GM19438 (cell line): Measurements from ENCODE around the gene ESRP2.

Source experiments
- ATAC-seq: cut with Tn5 transposase; IDR thresholded peaks from one replicate; pipeline ENCODE4 v1.9.1; 2021; ENCODE audit warnings: low read depth; ENCODE audit not compliant: unreplicated experiment

Gene ESRP2

DNA sequence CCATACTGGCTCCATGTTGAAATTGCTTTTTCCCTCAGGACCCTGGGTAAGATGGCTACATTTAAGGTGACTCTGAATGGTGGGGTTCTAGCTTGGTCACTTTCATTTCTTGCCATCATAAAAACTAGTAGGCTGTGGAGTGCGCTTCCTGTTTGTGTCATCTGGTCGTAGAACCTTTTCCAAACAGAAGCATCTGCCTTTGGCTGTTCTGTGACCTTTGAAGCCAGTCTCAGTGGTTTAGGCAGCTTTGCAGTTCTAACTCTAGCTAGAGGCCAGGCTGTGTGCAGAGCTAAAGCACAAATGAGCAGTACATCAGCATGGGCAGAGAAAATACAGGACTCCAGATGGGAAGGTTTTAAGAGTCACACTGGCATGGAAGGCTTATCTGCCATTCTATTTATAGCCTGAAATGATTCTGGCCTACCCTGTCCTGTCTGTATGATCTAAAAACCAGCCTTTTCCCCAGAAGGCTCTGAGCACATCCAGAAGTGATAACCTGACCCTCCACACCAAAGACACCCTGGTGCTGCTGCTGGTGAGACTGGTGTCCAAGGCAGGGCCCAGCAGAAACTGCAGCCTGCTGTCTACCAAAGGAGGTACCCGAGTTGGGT lies 8.6 kb downstream of the ESRP2 start:
- ATAC-seq: no peak

DNA sequence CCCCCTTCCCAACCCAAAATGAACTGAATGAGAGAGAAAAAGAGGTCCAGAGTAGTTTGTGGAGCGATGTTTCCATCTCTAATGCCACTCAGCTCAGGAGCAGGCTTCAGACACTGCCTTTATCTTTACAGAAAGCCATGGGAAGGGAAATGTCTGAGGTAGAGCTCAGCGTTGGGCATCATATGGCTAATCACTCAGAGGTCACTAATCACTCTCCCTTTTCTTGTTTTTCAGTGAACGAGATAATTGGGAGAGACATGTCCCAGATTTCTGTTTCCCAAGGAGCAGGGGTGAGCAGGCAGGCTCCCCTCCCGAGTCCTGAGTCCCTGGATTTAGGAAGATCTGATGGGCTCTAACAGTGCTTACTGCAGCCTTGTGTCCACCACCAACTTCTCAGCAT lies 9.8 kb downstream of the ESRP2 start:
- ATAC-seq: no peak

- ATAC-seq: no peak
These were observed 12.9 kb downstream of the ESRP2 start for GRCh38 chr16:68223072-68223471.

GRCh38 chr16:68219725-68220351 lies 16.1 kb downstream of the ESRP2 start:
- ATAC-seq: no peak

- ATAC-seq: no peak
These were observed 18.4 kb downstream of the ESRP2 start for GRCh38 chr16:68217506-68217905.

DNA sequence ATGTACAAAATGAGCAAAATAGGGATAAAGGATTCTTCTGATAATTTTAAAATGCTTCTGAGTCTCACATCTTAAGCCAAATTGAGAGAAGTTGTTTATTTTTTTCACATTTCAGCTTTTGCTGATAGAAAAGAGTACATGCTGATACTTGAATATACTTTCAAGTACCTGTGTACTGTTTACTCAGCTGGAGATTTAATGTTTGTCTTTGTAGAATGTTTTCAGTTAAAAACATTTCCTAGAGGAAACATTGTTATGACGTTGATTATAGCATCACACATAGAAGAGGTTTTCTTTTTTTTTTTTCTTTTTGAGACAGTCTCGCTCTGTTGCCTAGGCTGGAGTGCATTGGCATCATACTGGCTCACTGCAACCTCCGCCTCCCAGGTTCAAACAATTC lies 19.7 kb downstream of the ESRP2 start:
- no peak for ATAC-seq

DNA sequence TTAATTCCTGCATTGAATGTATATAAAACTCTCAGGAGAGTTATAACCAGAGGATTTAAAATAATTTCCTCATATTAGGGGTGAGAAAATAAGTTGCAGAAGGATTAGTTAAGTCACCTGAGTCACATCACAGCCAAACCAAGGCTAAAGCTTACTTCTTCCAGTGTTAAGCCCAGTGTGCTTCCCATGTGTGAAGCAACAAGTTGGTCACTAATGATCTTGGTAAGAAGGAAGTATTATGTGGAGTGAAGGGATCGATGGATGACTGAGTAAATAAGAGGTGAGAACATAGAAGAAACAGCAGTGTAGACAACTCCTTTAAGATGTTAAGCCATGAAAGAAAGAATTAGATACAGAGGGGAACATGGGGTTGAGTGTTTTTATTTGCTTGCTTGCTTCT lies 20.6 kb downstream of the ESRP2 start:
- ATAC-seq: no peak

DNA sequence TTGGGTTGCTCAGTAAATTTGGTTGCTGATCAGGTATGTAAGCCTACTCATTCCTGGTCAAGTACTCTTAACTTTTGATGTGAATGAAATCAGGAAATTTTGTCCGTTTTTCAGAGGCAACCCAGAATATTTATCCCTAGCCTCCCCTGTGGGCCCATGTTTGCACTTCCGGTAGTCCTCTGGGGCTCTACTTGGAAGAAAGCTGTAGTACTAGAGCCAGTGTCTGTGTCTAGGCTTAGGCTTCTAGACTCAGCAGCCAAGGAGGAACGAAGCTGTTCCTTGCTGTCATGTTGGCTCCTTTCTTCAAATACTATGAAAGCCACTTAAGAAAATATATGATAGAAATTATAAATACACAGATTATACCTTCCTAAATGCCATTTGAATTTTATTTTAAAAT lies 21.2 kb downstream of the ESRP2 start:
- no peak for ATAC-seq

GRCh38 chr16:68206245-68206644 lies 29.7 kb downstream of the ESRP2 start:
- ATAC-seq: no peak

DNA sequence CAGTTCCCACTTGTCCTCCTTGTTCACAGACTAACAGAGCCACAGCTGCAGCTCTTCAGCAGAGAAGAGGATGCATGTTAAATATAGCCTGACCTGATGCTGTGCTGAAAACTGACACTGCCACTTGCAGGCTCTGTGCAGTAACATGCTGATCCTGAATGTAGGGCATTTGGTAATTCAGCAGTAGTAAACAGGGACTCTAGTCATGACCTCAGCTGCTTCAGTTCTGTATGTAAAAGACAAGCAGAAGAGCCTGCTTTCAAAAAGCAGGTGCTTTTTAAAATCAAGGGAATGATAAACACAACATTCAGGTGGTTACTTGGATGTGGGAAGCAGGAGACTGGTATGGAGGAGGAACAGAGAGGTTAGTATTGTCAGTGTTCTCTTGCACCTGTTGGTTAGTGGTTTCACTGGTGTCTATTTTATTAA lies 33.8 kb downstream of the ESRP2 start:
- no peak for ATAC-seq

GRCh38 chr16:68200088-68200783 lies 35.7 kb downstream of the ESRP2 start:
- ATAC-seq: no peak

- no peak for ATAC-seq
These were observed 38.7 kb downstream of the ESRP2 start for GRCh38 chr16:68197250-68197649.

DNA sequence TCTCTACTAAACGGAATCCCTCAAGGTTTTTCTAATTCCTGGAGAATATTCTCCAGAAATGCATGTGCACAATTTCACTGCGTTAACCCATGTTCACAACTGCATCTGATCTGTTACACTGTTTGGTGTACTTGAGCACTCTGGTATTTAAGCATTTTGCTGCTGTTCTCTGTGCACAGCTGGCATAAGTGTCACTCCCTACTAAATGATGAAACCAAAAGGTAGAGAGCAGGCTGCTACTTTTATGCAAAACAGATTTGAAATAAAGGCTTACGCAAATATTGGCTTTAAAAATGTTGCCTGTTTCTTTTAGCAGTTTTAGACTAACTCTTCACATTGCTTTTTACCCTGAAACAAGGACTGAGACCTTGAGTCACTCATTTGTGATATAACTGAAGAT lies 41.7 kb downstream of the ESRP2 start:
- ATAC-seq: no peak

DNA sequence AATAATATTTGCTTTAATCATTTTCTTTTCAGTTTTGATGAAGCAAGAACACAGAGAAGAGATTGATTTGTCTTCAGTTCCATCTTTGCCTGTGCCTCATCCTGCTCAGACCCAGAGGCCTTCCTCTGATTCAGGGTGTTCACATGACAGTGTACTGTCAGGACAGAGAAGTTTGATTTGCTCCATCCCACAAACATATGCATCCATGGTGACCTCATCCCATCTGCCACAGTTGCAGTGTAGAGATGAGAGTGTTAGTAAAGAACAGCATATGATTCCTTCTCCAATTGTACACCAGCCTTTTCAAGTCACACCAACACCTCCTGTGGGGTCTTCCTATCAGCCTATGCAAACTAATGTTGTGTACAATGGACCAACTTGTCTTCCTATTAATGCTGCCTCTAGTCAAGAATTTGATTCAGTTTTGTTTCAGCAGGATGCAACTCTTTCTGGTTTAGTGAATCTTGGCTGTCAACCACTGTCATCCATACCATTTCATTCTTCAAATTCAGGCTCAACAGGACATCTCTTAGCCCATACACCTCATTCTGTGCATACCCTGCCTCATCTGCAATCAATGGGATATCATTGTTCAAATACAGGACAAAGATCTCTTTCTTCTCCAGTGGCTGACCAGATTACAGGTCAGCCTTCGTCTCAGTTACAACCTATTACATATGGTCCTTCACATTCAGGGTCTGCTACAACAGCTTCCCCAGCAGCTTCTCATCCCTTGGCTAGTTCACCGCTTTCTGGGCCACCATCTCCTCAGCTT lies 45.0 kb downstream of the ESRP2 start:
- ATAC-seq: no peak

DNA sequence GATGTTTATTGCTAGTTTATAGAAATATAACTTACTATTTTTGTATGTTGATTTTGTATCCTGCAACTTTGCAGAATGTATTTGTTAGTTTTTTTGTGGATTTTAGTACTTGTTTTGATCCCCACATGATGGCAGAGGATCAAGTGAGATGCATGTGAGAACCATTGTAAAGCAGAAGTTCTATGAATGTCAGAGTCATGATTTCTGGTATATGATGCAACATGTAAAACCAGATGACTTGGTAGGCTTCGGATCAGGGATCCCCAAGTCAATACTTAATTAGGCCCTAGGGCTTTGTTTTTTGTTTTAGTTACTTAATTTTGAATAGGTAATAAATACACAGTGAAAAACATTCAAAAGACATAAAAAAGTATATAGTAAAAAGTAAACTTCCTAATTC lies 45.8 kb downstream of the ESRP2 start:
- no peak for ATAC-seq

- no peak for ATAC-seq
These were observed 47.8 kb downstream of the ESRP2 start for GRCh38 chr16:68188170-68188569.

DNA sequence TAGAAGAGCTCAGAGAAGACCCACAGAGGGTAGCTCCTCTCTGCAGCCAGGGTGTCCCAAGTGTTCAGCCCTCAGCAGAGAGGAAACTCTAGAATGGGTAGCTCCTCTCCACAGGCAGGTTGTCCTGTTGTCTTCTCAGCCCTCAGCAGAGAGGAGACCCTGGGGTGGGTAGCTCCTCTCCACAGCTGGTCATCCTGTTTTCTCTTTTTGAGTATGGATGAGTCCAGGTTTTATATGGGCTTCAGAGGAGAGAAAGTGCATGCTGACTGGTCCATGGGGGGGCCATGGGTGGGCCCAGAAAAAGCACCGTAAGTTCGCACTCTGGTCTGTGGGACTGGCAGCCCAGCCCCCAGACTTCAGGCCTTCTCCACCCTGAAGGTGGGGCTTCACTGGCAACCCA lies 48.4 kb downstream of the ESRP2 start:
- ATAC-seq: no peak

GRCh38 chr16:68186877-68187276 lies 49.0 kb downstream of the ESRP2 start:
- ATAC-seq: no peak

DNA sequence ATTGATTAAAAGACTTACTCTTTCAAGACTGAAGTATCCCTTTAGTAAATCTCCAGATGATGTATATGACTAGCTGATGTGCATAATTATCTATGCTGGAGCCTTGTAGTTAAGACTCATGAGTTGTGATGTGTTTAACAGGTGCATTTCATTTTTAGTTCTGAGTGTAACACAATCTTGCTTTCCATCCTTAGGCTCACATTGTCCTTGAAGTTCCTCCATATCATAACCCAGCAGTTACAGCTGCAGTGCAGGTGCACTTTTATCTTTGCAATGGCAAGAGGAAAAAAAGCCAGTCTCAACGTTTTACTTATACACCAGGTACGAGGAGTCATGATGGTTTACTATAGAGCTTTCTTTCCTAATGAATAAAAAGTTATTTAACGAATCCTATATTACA lies 52.9 kb downstream of the ESRP2 start:
- no peak for ATAC-seq

GRCh38 chr16:68179855-68180254 lies 56.1 kb downstream of the ESRP2 start:
- no peak for ATAC-seq

DNA sequence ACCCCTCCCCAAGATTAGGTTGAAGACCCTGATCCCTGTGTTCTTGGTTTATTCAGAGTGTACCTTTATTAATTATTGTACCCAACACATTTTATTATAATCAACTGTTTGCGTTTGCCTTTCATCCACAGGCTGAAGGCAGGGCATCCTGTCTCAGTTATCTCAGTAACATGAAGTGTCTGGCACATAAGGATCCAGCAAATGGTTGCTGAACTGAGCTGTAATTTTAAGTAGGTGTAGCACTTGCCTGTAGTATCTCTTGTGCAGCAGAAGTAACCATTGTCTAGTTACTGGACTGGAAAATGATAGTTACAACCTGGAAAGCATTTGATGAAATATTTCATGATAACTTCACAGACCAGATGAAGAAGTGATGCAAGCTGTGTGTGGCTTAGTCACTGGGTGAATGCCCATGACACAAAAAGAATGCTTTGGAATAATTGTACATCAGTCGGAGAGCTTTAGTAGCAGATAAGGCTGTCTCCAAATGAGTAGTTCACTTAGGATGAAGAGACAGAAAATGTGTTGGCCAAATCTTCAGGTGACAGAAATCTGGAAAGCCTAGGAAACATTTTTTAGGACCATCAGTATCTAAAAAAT lies 56.6 kb downstream of the ESRP2 start:
- no peak for ATAC-seq
